GM18873 (cell line): ENCODE measurements around the gene TRIM10.
"Not testable (repeated sequence)": the region's sequence is repeated elsewhere in the genome, so short reads cannot be mapped to it uniquely, and the experiment has no call there.

Source experiments
- ATAC-seq: cut with Tn5 transposase; IDR thresholded peaks from one replicate; pipeline ENCODE4 v1.9.1; 2021; ENCODE audit warnings: mild to moderate bottlenecking, moderate library complexity, moderate number of reproducible peaks; ENCODE audit not compliant: unreplicated experiment, low FRiP score

The TRIM10 gene

GRCh38 chr6:30130887-30131862, 29.8 kb downstream of the TRIM10 start:
- ATAC-seq = peak; percentile 50

- no peak for ATAC-seq
Measured at GRCh38 chr6:30130179-30130679, 30.8 kb downstream of the TRIM10 start.

- no peak for ATAC-seq
Measured at GRCh38 chr6:30129265-30130178, 31.5 kb downstream of the TRIM10 start.

- ATAC-seq = no peak
Measured at GRCh38 chr6:30127238-30128093, 33.5 kb downstream of the TRIM10 start.

GRCh38 chr6:30122515-30122914, 38.5 kb downstream of the TRIM10 start:
- no peak for ATAC-seq

GRCh38 chr6:30121446-30122366, 39.3 kb downstream of the TRIM10 start:
- no peak for ATAC-seq

GRCh38 chr6:30118691-30119090, 42.3 kb downstream of the TRIM10 start:
- ATAC-seq = not testable (repeated sequence)

GRCh38 chr6:30116724-30117123, 44.3 kb downstream of the TRIM10 start:
- no peak for ATAC-seq

GRCh38 chr6:30113841-30114240, 47.2 kb downstream of the TRIM10 start:
- no peak for ATAC-seq

GRCh38 chr6:30113003-30113759, 47.8 kb downstream of the TRIM10 start, which contains the start of gene TRIM31:
Gene TRIM31, minus strand, starts transcription at chr6:30113090. Its CDS starts 285 bp downstream, at chr6:30112805.
- no peak for ATAC-seq

- no peak for ATAC-seq
Measured at GRCh38 chr6:30112402-30112994, 48.5 kb downstream of the TRIM10 start.

GRCh38 chr6:30111266-30111856, 49.6 kb downstream of the TRIM10 start:
- no peak for ATAC-seq

GRCh38 chr6:30104661-30105060, 56.4 kb downstream of the TRIM10 start:
- ATAC-seq = no peak

- ATAC-seq = no peak
Measured at GRCh38 chr6:30103872-30104179, 57.2 kb downstream of the TRIM10 start.

GRCh38 chr6:30102970-30103871, 57.8 kb downstream of the TRIM10 start:
- ATAC-seq = no peak

GRCh38 chr6:30102414-30102969, 58.5 kb downstream of the TRIM10 start:
- ATAC-seq = no peak
